Gastroesophageal sphincter (tissue), 4 donors: Measurements from ENCODE around the gene ROR1. TPM values are rescaled to one million over a fixed set of nuclear protein-coding genes. Genes with fewer than 3 reads are reported as not detected.

Source experiments
- ATAC-seq: fragments of 150-250 bp; one replicate; pipeline ENCODE4 v1.9.1; 2016; ENCODE audit warnings: mild to moderate bottlenecking, moderate library complexity
- H3K27ac ChIP-seq, 4 donors: fragments of 200-600 bp; sonication (generic) in 3 of 4; 1 replicate in 3 of 4; 2 replicates in 1 of 4; pipeline ENCODE4 v1.5.1; 2016 to 2019
- H3K27me3 ChIP-seq: fragments of 200-600 bp; sonication (generic); one replicate; pipeline ENCODE4 v1.5.1; 2019
- H3K36me3 ChIP-seq, 2 donors: fragments of 200-600 bp; sonication (generic); one replicate each; pipeline ENCODE4 v1.5.1; 2019; ENCODE audit warnings: control low read depth in 1 of 2
- H3K4me1 ChIP-seq, 3 donors: fragments of 200-600 bp; sonication (generic); 1 replicate in 2 of 3; 2 replicates in 1 of 3; pipeline ENCODE4 v1.5.1; 2016 to 2019; ENCODE audit warnings: control low read depth in 2 of 3
- H3K4me3 ChIP-seq, 2 donors: fragments of 200-600 bp; sonication (generic); one replicate each; pipeline ENCODE4 v1.5.1; 2019; ENCODE audit warnings: mild to moderate bottlenecking in 1 of 2, moderate library complexity in 1 of 2
- H3K9me3 ChIP-seq, 3 donors: fragments of 200-600 bp; sonication (generic); one replicate each; pipeline ENCODE4 v1.5.1; 2017 to 2019; ENCODE audit warnings: control low read depth in 2 of 3
- EP300 ChIP-seq: sonication (generic); formaldehyde crosslinking; IDR thresholded peaks from one replicate; pipeline ENCODE4 v1.6.1; 2017; ENCODE audit warnings: antibody characterized with exemption, mild to moderate bottlenecking
- POLR2A ChIP-seq, 2 donors: fragments of 450-650 bp; IDR thresholded peaks; one replicate each; pipeline ENCODE4 v1.6.1; 2017; ENCODE audit warnings: antibody characterized with exemption in 2 of 2, mild to moderate bottlenecking in 2 of 2, moderate library complexity in 1 of 2
- POLR2AphosphoS5 ChIP-seq: sonication (generic); formaldehyde crosslinking; IDR thresholded peaks from one replicate; pipeline ENCODE4 v1.6.1; 2017; ENCODE audit warnings: antibody characterized with exemption
- WGBS, 2 donors: methylation state at CpG; one replicate each; pipeline ENCODE4 v1.1.5; 2018; ENCODE audit warnings: low coverage in 1 of 2; 5-methylcytosine and 5-hydroxymethylcytosine counted together
- total RNA-seq, 4 donors: library from RNA; depleted of rRNA; stranded (reverse); fragments of >200 nt; gene quantifications; one replicate each; pipeline ENCODE4 v1.1.0, GENCODE V29; 2016
- TF ChIP-seq, protein P1 (sequence below), 4 experiments: fragments of 200-600 bp in 2 of 4; fragments of 450-650 bp in 2 of 4; sonication (generic) in 1 of 4; IDR thresholded peaks; one replicate each; pipeline ENCODE4 v1.5.1; 2017 to 2019; ENCODE audit warnings: antibody characterized with exemption in 4 of 4, mild to moderate bottlenecking in 2 of 4, moderate library complexity in 2 of 4

The ROR1 gene
- total RNA-seq, 4 donors from 2014 or later, result 5.0 to 38.0 (median 8.3) TPM

- TF ChIP-seq EP300 (no peak), POLR2A (IDR thresholded peaks at IDR 0.05) (no peak), POLR2AphosphoS5 (no peak)
- TF ChIP-seq, protein P1, sequence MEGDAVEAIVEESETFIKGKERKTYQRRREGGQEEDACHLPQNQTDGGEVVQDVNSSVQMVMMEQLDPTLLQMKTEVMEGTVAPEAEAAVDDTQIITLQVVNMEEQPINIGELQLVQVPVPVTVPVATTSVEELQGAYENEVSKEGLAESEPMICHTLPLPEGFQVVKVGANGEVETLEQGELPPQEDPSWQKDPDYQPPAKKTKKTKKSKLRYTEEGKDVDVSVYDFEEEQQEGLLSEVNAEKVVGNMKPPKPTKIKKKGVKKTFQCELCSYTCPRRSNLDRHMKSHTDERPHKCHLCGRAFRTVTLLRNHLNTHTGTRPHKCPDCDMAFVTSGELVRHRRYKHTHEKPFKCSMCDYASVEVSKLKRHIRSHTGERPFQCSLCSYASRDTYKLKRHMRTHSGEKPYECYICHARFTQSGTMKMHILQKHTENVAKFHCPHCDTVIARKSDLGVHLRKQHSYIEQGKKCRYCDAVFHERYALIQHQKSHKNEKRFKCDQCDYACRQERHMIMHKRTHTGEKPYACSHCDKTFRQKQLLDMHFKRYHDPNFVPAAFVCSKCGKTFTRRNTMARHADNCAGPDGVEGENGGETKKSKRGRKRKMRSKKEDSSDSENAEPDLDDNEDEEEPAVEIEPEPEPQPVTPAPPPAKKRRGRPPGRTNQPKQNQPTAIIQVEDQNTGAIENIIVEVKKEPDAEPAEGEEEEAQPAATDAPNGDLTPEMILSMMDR (IDR thresholded peaks at IDR 0.05), result no peak
- H3K27ac ChIP-seq, result no peak overlapping the region
- no peaks in the 10 kb centered on the region for H3K9me3 ChIP-seq
- H3K27me3 ChIP-seq, result no peaks in the 10 kb centered on the region
- no peak overlapping the region for H3K4me3 ChIP-seq
- H3K36me3 ChIP-seq, result no peaks in the 10 kb centered on the region
- peaks cover 0 to 16% (median 0%) of the 10 kb centered on the region in 3 donors for H3K4me1 ChIP-seq
- WGBS, 2 donors, result 83 to 97% methylated on average over 3 of the region's 3 CpGs
- no peak for ATAC-seq
Measured at GRCh38 chr1:63982201-63982600, 208.4 kb downstream of the ROR1 start.

DNA sequence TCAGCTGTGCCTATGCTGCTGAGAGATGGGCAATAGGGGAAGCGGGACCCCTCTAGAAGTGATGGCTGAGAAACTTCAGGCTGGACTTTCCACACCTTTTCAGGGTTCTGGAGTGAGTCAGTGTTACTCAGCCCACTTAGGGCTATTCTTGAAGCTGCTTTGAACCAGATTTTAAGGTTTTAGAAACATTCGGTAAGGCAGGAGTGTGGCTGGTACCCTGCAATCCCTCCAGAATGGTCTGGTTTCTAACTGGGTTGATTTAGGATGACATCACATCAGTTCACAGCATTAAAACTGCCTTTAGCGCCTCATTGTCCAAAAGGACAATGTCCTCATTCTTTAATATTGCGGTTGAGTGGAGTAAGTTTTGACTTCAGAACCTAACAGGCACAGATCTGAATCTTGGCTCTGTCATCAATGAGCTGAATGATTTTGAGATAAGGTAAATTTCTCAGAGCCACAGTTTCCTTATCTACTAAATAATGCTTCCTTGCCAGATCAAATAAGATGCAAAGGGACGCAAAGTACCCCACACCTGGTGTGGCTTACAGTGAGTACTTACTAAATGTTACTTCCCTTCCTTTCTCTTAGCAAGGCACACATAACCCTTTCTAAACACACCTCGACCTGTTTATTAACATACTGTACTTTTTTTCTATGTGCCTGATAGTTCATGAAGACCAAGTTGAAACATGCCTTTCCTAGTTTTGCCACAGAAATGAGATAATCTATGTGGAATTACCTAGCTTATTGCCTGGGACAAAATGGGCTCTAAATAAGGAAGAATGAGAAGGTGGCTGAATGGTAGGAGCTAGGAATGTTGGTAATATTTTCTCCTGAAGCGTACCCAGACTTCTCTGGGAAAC, 209.8 kb downstream of the ROR1 start:
- H3K27ac ChIP-seq, result no peak overlapping the region
- no peaks in the 10 kb centered on the region for H3K9me3 ChIP-seq
- no peak overlapping the region for H3K4me3 ChIP-seq
- WGBS, 2 donors, result 84 to 92% methylated on average over 5 to 6 of the region's 7 CpGs
- H3K4me1 ChIP-seq, result peaks cover 0 to 16% (median 0%) of the 10 kb centered on the region in 3 donors
- ATAC-seq, result no peak
- no peaks in the 10 kb centered on the region for H3K27me3 ChIP-seq
- no peaks in the 10 kb centered on the region for H3K36me3 ChIP-seq
- no peak for TF ChIP-seq POLR2A (IDR thresholded peaks at IDR 0.05)
- TF ChIP-seq, protein P1 (IDR thresholded peaks at IDR 0.05), result no peak
- TF ChIP-seq POLR2AphosphoS5, result no peak
- no peak for TF ChIP-seq EP300

GRCh38 chr1:63984257-63984929, 210.6 kb downstream of the ROR1 start:
- no peak for TF ChIP-seq POLR2AphosphoS5
- TF ChIP-seq POLR2A (IDR thresholded peaks at IDR 0.05), result no peak
- TF ChIP-seq EP300, result no peak
- TF ChIP-seq, protein P1 (IDR thresholded peaks at IDR 0.05), result no peak
- ATAC-seq, result no peak
- Histone ChIP-seq H3K36me3 (no peaks in the 10 kb centered on the region), H3K4me1 (peaks cover 0 to 16% (median 0%) of the 10 kb centered on the region in 3 donors), H3K9me3 (no peaks in the 10 kb centered on the region), H3K4me3 (no peak overlapping the region), H3K27ac (no peak overlapping the region), H3K27me3 (no peaks in the 10 kb centered on the region)
- WGBS, 2 donors, result 41 to 81% methylated on average over 3 to 4 of the region's 4 CpGs

- H3K27me3 ChIP-seq, result no peaks in the 10 kb centered on the region
- H3K4me3 ChIP-seq, result no peak overlapping the region
- H3K9me3 ChIP-seq, result no peaks in the 10 kb centered on the region
- no peaks in the 10 kb centered on the region for H3K36me3 ChIP-seq
- no peak for TF ChIP-seq POLR2AphosphoS5
- TF ChIP-seq, protein P1 (IDR thresholded peaks at IDR 0.05), result no peak
- no peak for ATAC-seq
- H3K27ac ChIP-seq, result no peak overlapping the region
- peaks cover 0 to 16% (median 0%) of the 10 kb centered on the region in 3 donors for H3K4me1 ChIP-seq
- 82 to 94% methylated on average over 3 to 5 of the region's 5 CpGs for WGBS, 2 donors
Measured at GRCh38 chr1:63984930-63985290, 211.1 kb downstream of the ROR1 start.
